HEK293T (cell line): ENCODE data around the gene SLAMF9.

ENCODE experiments used
- ELF4 ChIP-seq: fragments of 450-650 bp; IDR thresholded peaks from 2 replicates; pipeline ENCODE4 v1.6.1; 2017; ENCODE audit warnings: antibody characterized with exemption
- FOXM1 ChIP-seq: fragments of 450-650 bp; IDR thresholded peaks from 2 replicates; pipeline ENCODE4 v1.6.1; 2017; ENCODE audit warnings: mild to moderate bottlenecking, borderline replicate concordance

- TF ChIP-seq FOXM1 (no peak), ELF4 (no peak)
These were observed 37.5 kb upstream of the SLAMF9 start for GRCh38 chr1:159991513-159991912.
